ENCODE data around the gene FGD3.

DNA sequence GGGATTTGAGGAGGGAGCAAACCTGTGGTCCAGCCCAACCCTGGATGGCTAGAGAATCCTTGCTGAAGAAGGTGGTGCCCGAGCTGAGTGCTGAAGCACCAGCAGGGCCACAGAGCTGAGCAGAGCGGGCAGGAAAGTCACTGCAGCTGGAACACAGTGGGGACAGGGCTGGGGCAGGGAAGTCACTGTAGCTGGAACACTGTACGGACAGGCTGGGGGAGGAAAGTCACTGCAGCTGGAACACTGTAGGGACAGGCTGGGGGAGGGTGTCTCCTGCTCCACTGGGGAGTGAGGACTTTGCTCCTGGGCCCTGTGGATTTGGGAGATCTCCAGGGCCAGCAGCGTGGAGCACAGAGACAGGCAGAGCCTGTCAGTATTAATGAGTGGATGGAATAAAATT is 102.2 kb downstream of the FGD3 start:
- TF ChIP-seq, protein P1, sequence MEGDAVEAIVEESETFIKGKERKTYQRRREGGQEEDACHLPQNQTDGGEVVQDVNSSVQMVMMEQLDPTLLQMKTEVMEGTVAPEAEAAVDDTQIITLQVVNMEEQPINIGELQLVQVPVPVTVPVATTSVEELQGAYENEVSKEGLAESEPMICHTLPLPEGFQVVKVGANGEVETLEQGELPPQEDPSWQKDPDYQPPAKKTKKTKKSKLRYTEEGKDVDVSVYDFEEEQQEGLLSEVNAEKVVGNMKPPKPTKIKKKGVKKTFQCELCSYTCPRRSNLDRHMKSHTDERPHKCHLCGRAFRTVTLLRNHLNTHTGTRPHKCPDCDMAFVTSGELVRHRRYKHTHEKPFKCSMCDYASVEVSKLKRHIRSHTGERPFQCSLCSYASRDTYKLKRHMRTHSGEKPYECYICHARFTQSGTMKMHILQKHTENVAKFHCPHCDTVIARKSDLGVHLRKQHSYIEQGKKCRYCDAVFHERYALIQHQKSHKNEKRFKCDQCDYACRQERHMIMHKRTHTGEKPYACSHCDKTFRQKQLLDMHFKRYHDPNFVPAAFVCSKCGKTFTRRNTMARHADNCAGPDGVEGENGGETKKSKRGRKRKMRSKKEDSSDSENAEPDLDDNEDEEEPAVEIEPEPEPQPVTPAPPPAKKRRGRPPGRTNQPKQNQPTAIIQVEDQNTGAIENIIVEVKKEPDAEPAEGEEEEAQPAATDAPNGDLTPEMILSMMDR (conservative IDR thresholded peaks at IDR 0.05 in 1 of 2, IDR thresholded peaks at IDR 0.05 in 1 of 2; ENCODE audit: low read depth in 1 of 2, low read length in 2 of 2), result no peak
- no peak for TF ChIP-seq EZH2 (IDR thresholded peaks at IDR 0.05; ENCODE audit: low read length, missing control alignments)

All from fibroblast of lung (primary cell).